ENCODE results near the gene ZFR. TPM values are rescaled to one million over a fixed set of nuclear protein-coding genes. Genes with fewer than 3 reads are reported as not detected.

The ZFR gene
- total and polyA plus RNA-seq, 2 donors from 2014 or later = 25.7 to 65.2 TPM

DNA sequence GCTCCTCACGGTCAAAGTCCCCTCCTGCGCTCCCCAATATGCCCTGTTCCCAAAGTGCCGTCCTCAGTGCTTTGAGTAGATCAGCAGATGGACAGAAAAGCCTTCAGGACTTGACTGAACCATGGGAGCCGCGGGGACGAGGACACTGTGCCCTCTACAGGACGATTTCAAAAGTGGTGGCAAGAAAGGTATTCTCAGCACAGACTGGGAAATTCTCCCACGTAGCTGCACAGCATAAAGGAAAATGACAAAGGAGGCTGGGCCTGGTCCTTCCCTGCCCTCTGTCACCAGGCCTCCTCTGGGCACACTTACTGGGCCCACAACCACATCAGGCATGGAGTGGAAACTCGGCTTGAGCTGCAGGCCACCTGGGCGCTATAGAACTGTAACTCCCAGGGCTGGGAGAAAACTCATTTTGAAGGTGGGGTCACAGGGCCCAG is 115.1 kb downstream of the ZFR start:
- H3K36me3 ChIP-seq (ENCODE audit: control insufficient read depth in 2 of 3, insufficient read depth in 3 of 3, low read length in 3 of 3) = no peaks in the 10 kb centered on the region
- no peak overlapping the region for H3K4me3 ChIP-seq (ENCODE audit: low read length in 3 of 3)
- H3K27me3 ChIP-seq (ENCODE audit: control insufficient read depth, insufficient read depth, low read length) = no peaks in the 10 kb centered on the region
- H3K9ac ChIP-seq (ENCODE audit: low read length in 3 of 3) = no peak overlapping the region
- DNase-seq = peak in 4 of 5 donors; percentile 37 to 50 (median 48)
- no peaks in the 10 kb centered on the region for H3K9me3 ChIP-seq (ENCODE audit: control insufficient read depth in 2 of 3, insufficient read depth in 1 of 3, low read length in 3 of 3)
- peak; percentile 69 for TF ChIP-seq CTCF (IDR thresholded peaks at IDR 0.05; ENCODE audit: borderline replicate concordance, extremely low read depth, insufficient read depth)
- no peak overlapping the region for H3K27ac ChIP-seq (ENCODE audit: low read depth in 2 of 2, low read length in 2 of 2)
- FAIRE-seq = no peak
- intact Hi-C loops (cut with DNase I) = loop anchor here (10.0 kb wide), 1 partner anchor 95 kb away; no protein-coding TSS in a partner anchor
- H3K4me1 ChIP-seq (ENCODE audit: control insufficient read depth in 2 of 3, insufficient read depth in 2 of 3, low read depth in 1 of 3, low read length in 3 of 3) = peaks cover 3 to 13% (median 4%) of the 10 kb centered on the region in 3 donors

DNA sequence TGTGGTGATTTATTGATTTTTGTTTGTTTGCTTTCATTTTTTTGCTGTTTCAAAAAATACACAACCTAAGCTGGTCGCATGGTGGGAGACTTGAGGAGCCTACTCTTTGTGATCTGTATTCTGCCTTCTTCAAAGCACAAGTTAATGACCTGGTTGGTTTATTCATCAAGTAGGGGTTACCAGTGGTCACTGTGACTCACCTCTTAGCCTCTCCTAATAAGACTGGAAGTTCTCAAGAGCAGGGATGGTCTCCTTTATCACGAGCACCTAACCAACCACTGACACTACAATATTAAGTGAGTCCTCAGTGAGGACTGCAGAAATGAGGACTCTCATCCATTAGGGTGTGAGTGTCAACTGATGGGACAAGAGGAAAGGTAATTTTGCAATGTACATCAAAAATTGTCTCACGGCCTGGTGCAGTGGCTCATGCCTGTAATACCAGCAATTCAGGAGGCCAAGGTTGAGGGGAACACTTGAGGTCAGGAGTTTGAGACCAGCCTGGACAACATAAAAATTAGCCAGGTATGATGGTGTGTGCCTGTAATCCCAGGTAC is 118.2 kb downstream of the ZFR start:
- Histone ChIP-seq H3K27me3 (ENCODE audit: control insufficient read depth, insufficient read depth, low read length) (no peaks in the 10 kb centered on the region), H3K4me1 (ENCODE audit: control insufficient read depth in 2 of 3, insufficient read depth in 2 of 3, low read depth in 1 of 3, low read length in 3 of 3) (peaks cover 0 to 9% (median 0%) of the 10 kb centered on the region in 3 donors), H3K9ac (ENCODE audit: low read length in 3 of 3) (no peak overlapping the region), H3K4me3 (ENCODE audit: low read length in 3 of 3) (no peak overlapping the region), H3K36me3 (ENCODE audit: control insufficient read depth in 2 of 3, insufficient read depth in 3 of 3, low read length in 3 of 3) (no peaks in the 10 kb centered on the region), H3K9me3 (ENCODE audit: control insufficient read depth in 2 of 3, insufficient read depth in 1 of 3, low read length in 3 of 3) (no peaks in the 10 kb centered on the region), H3K27ac (ENCODE audit: low read depth in 2 of 2, low read length in 2 of 2) (no peak overlapping the region)
- no peak for DNase-seq
- intact Hi-C loops (cut with DNase I) = loop anchor here (10.0 kb wide), 1 partner anchor 91 kb away; no protein-coding TSS in a partner anchor
- TF ChIP-seq CTCF (IDR thresholded peaks at IDR 0.05; ENCODE audit: borderline replicate concordance, extremely low read depth, insufficient read depth) = no peak
- no peak for FAIRE-seq

DNA sequence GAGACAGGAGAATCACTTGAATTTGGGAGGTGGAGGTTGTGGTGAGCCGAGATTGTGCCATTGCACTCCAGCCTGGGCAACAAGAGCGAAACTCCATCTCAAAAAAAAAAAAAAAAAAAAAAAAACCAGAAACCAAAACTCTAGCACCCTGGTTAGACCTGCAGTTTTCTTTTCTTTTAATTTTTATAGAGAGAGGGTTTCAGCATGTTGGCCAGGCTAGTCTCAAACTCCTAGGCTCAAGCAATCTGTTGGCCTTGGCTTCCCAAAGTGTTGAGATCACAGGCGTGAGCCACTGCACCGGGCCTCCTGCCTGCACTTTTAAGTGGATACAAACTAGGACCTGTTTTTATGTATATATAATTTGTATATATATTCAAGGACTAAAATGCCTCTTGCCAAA is 118.9 kb downstream of the ZFR start:
- DNase-seq = no peak
- FAIRE-seq = no peak
- intact Hi-C loops (cut with DNase I) = loop anchor here (10.0 kb wide), 1 partner anchor 91 kb away; no protein-coding TSS in a partner anchor
- H3K9me3 ChIP-seq (ENCODE audit: control insufficient read depth in 2 of 3, insufficient read depth in 1 of 3, low read length in 3 of 3) = no peaks in the 10 kb centered on the region
- H3K4me3 ChIP-seq (ENCODE audit: low read length in 3 of 3) = no peak overlapping the region
- H3K27me3 ChIP-seq (ENCODE audit: control insufficient read depth, insufficient read depth, low read length) = no peaks in the 10 kb centered on the region
- no peak overlapping the region for H3K27ac ChIP-seq (ENCODE audit: low read depth in 2 of 2, low read length in 2 of 2)
- no peak for TF ChIP-seq CTCF (IDR thresholded peaks at IDR 0.05; ENCODE audit: borderline replicate concordance, extremely low read depth, insufficient read depth)
- no peaks in the 10 kb centered on the region for H3K36me3 ChIP-seq (ENCODE audit: control insufficient read depth in 2 of 3, insufficient read depth in 3 of 3, low read length in 3 of 3)
- peaks cover 0 to 3% (median 0%) of the 10 kb centered on the region in 3 donors for H3K4me1 ChIP-seq (ENCODE audit: control insufficient read depth in 2 of 3, insufficient read depth in 2 of 3, low read depth in 1 of 3, low read length in 3 of 3)
- H3K9ac ChIP-seq (ENCODE audit: low read length in 3 of 3) = no peak overlapping the region

Measured in kidney (tissue), 14 donors.